GM23338 (cell line): ENCODE measurements around the gene PRKAR1A. TPM values are rescaled to one million over a fixed set of nuclear protein-coding genes. Genes with fewer than 3 reads are reported as not detected.

Source experiments
- ATAC-seq: fragments of 200-7000 bp; cut with Tn5 transposase; 3 replicates; pipeline ENCODE4 v1.9.1; 2020
- DNase-seq: peaks from one replicate; pipeline ENCODE4 v3.0.0-alpha.2; 2015; ENCODE audit warnings: low spot score
- H2AFZ ChIP-seq: fragments of 200-600 bp; sonication (generic); 2 replicates; pipeline ENCODE4 v1.8.0; 2016; ENCODE audit warnings: antibody characterized with exemption, mild to moderate bottlenecking, moderate library complexity
- H3F3A ChIP-seq: fragments of 200-600 bp; sonication (generic); replicated peaks from 2 replicates; pipeline ENCODE4 v1.8.0; 2017; ENCODE audit warnings: antibody characterized with exemption, mixed run types, low read depth
- H3K27ac ChIP-seq: fragments of 200-600 bp; sonication (generic); 2 replicates; pipeline ENCODE4 v1.6.1; 2016; ENCODE audit warnings: low read depth
- H3K27me3 ChIP-seq: fragments of 200-600 bp; sonication (generic); 2 replicates; pipeline ENCODE4 v1.8.0; 2016; ENCODE audit warnings: mild to moderate bottlenecking, mixed run types, moderate library complexity; ENCODE audit not compliant: insufficient read depth
- H3K36me3 ChIP-seq: fragments of 200-600 bp; sonication (generic); 2 replicates; pipeline ENCODE4 v1.8.0; 2016; ENCODE audit warnings: mild to moderate bottlenecking; ENCODE audit not compliant: insufficient read depth
- H3K4me1 ChIP-seq: fragments of 200-600 bp; sonication (generic); 2 replicates; pipeline ENCODE4 v1.8.0; 2016; ENCODE audit warnings: mild to moderate bottlenecking, moderate library complexity; ENCODE audit not compliant: insufficient read depth
- H3K4me2 ChIP-seq: fragments of 200-600 bp; sonication (generic); 2 replicates; pipeline ENCODE4 v1.7.1; 2017; ENCODE audit warnings: mixed run types
- H3K4me3 ChIP-seq: fragments of 200-600 bp; sonication (generic); 2 replicates; pipeline ENCODE4 v1.6.1; 2016; ENCODE audit warnings: mixed run types
- H3K79me2 ChIP-seq: fragments of 200-600 bp; sonication (generic); replicated peaks from 2 replicates; pipeline ENCODE4 v1.8.0; 2017; ENCODE audit warnings: mild to moderate bottlenecking; ENCODE audit not compliant: insufficient read depth
- H3K9me2 ChIP-seq: fragments of 200-600 bp; sonication (generic); 2 replicates; pipeline ENCODE4 v1.8.0; 2017; ENCODE audit not compliant: insufficient read depth
- H4K20me1 ChIP-seq: fragments of 200-600 bp; sonication (generic); replicated peaks from 2 replicates; pipeline ENCODE4 v1.8.0; 2017; ENCODE audit warnings: mild to moderate bottlenecking; ENCODE audit not compliant: insufficient read depth
- H3K27ac Mint-ChIP-seq: 2 replicates; pipeline ENCODE4 v1.8.0; 2020; ENCODE audit warnings: inconsistent platforms, mild to moderate bottlenecking, moderate library complexity, mixed read lengths
- H3K27me3 Mint-ChIP-seq: 3 replicates; pipeline ENCODE4 v1.8.0; 2022; ENCODE audit warnings: low read depth, mild to moderate bottlenecking, moderate library complexity, mixed read lengths, inconsistent platforms; ENCODE audit not compliant: insufficient read depth, poor library complexity
- H3K36me3 Mint-ChIP-seq: 3 replicates; pipeline ENCODE4 v1.8.0; 2021; ENCODE audit warnings: low read depth, mild to moderate bottlenecking, inconsistent platforms, moderate library complexity, mixed read lengths
- H3K4me1 Mint-ChIP-seq: 3 replicates; pipeline ENCODE4 v1.8.0; 2020; ENCODE audit warnings: mild to moderate bottlenecking, inconsistent platforms, mixed read lengths
- H3K4me3 Mint-ChIP-seq: 3 replicates; pipeline ENCODE4 v1.8.0; 2021; ENCODE audit warnings: moderate library complexity, mild to moderate bottlenecking, inconsistent platforms, mixed read lengths
- H3K9me3 Mint-ChIP-seq: 3 replicates; pipeline ENCODE4 v1.8.0; 2020; ENCODE audit warnings: moderate library complexity, mild to moderate bottlenecking, inconsistent platforms, mixed read lengths
- CTCF ChIP-seq, 2 experiments: fragments of 200-600 bp in 1 of 2; sonication (generic) in 1 of 2; conservative IDR thresholded peaks; 2 replicates each; pipeline versions ENCODE4 v1.5.1 to v1.6.1; 2016 to 2017; ENCODE audit warnings: antibody characterized with exemption in 2 of 2, low read depth in 2 of 2, mild to moderate bottlenecking in 2 of 2, moderate library complexity in 1 of 2
- ETS1 ChIP-seq: IDR thresholded peaks from 2 replicates; pipeline ENCODE4 v1.6.1; 2016; ENCODE audit warnings: antibody characterized with exemption
- ZNF462 ChIP-seq: fragments of 250-450 bp; sonication (Bioruptor Pico); IDR thresholded peaks from 2 replicates; pipeline ENCODE4 v1.5.0; 2020; ENCODE audit warnings: mild to moderate bottlenecking, moderate library complexity
- polyA plus RNA-seq: library from polyadenylated mRNA; unstranded; fragments of >200 nt; fragmentation: Nextera tagmentation; extraction: Ambion mirVana; gene quantifications from 2 replicates; pipeline ENCODE4 v1.2.1, GENCODE V29; 2016
- total RNA-seq: library from RNA; depleted of rRNA; stranded (reverse); fragments of >200 nt; shearing (Covaris generic); gene quantifications from 2 replicates; pipeline ENCODE4 v1.2.3, GENCODE V29; 2014

PRKAR1A gene
- total and polyA plus RNA-seq, 2 experiments from 2014 or later, result 90.1 to 100 TPM

- Histone ChIP-seq H3F3A (no peaks in the 10 kb centered on the region), H2AFZ (no peak overlapping the region), H3K36me3 (no peaks in the 10 kb centered on the region), H4K20me1 (no peaks in the 10 kb centered on the region; the same call in none of the 2 replicates), H3K79me2 (no peaks in the 10 kb centered on the region), H3K4me3 (no peak overlapping the region), H3K27me3 (no peaks in the 10 kb centered on the region), H3K9me2 (0 out of 2 replicates have a peak, but pooled peaks cover 7% of the 10 kb centered on the region), H3K4me1 (no peaks in the 10 kb centered on the region), H3K4me2 (no peak overlapping the region), H3K27ac (no peak overlapping the region)
- TF ChIP-seq ETS1 (no peak), ZNF462 (no peak), CTCF (conservative IDR thresholded peaks at IDR 0.05; ENCODE audit: low read depth in 2 of 2) (peak; percentile 28 to 35; a peak in 3 of 4 replicates)
- H3K27me3 Mint-ChIP-seq, result no peaks in the 10 kb centered on the region
- no peak overlapping the region for H3K4me3 Mint-ChIP-seq
- H3K4me1 Mint-ChIP-seq, result no peaks in the 10 kb centered on the region
- ATAC-seq, result peak; percentile 52; the same call in 2 of the 3 replicates
- H3K9me3 Mint-ChIP-seq, result no peaks in the 10 kb centered on the region; the same call in 2 of the 3 replicates
- no peak overlapping the region for H3K27ac Mint-ChIP-seq
- no peaks in the 10 kb centered on the region for H3K36me3 Mint-ChIP-seq
- DNase-seq, result no peak
Measured at GRCh38 chr17:68576811-68577496, 64.7 kb downstream of the PRKAR1A start.
